HG03469 (cell line): ENCODE measurements around the gene CLTC.

Source experiments
- ATAC-seq: cut with Tn5 transposase; IDR thresholded peaks from one replicate; pipeline ENCODE4 v1.9.1; 2021; ENCODE audit warnings: mild to moderate bottlenecking, moderate library complexity, moderate number of reproducible peaks; ENCODE audit not compliant: unreplicated experiment

Gene CLTC

DNA sequence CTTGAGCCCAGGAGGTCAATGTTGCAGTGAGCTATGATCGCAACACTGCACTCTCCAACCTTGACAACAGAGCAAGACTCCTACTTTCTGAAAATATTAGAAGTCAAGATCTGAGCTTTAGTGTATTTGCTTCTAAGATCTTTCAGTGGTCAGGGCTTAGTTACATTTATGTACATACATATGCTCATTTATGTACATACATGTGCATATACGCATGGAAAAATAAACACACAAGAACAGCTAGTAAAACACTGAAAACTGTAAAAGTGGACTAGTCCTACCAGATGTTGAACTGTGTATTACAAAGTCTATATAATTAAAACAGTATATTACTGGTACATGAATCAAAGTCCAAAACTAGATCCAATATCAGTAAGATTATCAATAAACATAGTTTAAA lies 59.2 kb downstream of the CLTC start:
- no peak for ATAC-seq

DNA sequence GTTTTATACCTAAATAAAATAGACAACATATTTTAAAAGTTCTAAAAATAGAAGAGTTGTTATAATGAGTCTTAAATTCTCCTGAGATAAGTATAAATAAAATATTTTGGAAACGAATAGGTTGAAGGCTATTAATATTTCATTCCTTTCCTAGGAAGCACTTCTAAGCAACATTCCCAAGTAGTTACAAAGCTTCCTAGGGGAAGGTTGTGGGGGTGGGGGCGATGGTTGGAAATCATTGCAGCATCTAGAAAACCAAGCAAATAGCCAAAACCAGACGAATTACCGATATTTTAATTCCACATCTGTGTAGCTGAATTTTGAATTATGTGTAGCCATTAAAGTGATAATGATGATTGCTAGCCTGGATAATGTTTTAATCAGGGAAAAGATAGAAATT lies 60.6 kb downstream of the CLTC start:
- no peak for ATAC-seq

DNA sequence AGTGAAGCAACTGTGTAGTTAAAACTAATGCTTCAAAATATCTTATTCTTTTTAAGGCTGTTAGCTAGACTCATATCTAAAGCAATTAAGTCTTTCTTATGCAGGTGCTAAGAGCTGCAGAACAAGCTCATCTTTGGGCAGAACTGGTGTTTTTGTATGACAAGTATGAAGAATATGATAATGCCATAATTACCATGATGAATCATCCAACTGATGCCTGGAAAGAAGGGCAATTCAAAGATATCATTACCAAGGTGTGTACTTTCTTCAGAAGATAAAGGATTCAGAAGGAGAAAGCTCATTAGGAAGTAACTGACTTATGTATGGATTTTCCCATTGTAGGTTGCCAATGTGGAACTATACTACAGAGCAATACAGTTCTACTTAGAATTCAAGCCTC lies 63.6 kb downstream of the CLTC start:
- ATAC-seq, result no peak

DNA sequence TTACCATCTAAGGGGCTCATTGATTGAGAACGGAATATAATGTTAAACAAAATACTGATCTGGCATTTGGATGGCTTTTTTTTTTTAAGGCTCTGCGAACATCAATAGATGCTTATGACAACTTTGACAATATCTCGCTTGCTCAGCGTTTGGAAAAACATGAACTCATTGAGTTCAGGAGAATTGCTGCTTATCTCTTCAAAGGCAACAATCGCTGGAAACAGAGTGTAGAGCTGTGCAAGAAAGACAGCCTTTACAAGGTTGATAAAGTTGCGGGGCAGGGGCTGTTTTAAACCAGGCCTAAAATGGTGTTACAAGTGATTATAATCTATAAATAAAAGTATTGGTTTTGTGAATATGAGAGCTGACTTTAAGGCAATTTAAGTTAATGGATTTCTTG lies 65.3 kb downstream of the CLTC start:
- ATAC-seq, result no peak

DNA sequence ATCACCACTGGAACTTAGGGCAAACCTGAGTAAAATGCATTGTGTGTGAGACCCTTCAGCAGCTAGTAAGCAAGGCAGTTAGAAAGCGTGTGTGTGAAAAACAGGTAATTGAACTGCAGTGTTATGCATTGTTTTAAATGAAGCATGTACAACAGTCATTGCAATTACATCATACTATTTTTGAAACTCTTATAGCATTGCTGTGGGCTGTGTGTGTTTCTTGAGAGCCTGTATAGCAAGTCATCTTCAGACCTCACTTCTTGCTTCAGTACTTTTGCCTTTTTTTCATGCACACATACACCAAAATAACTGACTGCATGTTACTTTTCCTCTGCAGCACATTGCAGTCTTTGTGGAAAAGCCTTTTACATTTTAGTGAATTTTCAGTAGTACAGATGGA lies 68.3 kb downstream of the CLTC start:
- ATAC-seq, result no peak

DNA sequence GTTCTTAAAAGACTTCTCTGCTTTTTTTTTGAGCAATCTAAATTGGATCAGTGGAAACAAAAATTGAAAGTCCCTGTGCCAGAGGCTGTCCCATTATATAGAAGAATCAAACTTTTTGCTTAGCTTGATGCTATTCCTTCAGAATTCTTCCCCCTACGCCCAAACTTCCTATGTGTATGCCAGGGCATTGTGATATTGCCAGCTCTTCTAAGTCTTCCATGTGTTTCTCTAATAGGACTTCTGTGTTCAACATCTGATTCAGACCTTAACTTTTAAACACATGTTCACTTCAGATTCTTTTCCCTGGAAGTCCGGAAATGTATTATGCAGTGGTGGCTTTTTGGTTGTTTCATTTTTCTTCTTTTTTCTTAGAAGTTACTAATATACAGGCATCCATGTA lies 68.8 kb downstream of the CLTC start:
- no peak for ATAC-seq

DNA sequence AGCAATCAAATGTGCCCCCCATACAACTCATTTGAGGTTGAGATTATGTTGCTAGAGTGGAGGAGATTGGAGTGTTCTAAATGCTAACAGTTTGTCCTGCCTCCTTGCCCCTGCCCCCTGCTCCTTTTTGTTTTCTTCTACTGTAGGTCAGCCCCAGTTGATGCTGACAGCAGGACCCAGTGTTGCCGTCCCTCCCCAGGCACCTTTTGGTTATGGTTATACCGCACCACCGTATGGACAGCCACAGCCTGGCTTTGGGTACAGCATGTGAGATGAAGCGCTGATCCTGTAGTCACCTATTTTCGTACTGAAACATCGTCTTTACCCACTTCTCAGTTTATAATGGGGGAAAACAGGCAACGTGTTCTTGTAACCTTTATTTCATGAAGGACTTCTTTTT lies 73.9 kb downstream of the CLTC start:
- no peak for ATAC-seq

DNA sequence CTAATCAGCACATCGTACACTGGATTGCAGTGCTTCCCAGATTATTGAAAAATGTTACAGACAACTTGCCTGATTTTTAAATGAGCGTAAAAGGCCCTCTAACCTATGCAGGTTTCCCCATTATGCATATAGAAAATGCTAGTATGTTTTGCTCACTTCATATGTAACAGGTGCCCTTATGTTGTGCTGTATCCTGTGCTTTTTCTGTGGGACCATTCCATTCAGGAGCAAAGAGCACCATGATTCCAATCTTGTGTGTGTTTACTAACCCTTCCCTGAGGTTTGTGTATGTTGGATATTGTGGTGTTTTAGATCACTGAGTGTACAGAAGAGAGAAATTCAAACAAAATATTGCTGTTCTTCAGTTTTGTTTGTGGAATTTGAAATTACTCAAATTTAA lies 74.6 kb downstream of the CLTC start:
- ATAC-seq, result no peak

DNA sequence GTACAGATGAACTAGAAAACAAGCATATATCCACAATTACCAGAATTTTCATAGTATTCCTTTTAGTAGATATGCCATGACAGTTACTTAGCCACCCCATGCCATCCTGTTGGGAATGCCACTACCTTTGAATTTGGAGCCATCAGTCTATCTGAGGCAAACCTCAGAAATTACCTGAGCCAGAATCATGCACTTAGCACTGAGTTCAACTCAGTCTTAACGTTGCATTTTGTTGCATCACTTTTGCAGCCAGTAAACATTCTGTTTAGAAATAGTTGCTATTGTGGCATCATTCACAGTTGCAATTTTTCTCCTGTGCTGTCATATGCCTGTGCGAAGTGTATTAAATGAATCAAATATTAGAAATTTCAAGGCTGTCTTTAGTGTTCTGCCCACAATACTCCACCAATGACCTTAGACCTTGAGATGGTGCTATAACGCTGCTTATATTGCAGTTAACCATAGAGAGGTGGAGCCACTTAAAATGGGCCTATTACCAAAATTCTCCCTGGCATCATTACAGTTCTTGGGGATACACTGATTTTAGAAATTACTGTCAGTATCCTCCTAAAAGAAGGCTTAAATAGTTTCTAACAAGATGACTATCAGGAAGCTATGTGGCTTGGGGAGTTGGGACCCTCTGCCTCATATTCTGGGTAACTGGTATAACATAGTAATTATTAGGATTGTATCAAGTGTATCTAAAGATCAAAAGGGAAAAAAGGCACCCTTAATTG lies 76.4 kb downstream of the CLTC start:
- ATAC-seq, result no peak

DNA sequence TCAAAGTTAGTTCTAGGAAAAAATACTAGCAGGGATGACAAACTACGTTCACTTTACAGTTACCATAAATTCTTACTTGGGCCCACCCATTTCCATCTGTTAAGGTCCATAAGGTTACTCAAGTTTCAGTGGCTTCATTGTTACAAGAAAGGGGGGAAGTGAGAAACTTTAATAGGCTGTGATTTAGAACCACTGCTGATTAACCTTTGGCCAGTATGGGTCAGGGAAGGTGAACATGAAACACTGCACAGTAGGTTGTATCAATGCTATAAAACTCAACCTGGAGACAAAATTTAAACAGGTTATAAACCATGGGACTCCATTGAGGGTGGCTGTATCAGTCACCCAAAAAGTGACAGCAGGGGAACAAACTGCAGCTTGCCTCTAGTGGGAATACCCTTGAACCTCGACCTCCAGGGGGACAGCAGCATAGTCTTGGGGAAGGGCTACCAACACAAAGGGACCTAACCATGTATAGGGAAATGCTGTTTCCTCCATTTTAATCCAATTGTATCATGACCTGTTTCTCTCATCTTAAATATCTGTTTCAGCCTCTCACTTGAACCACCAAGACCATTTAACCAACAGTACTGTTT lies 77.1 kb downstream of the CLTC start:
- ATAC-seq, result no peak

DNA sequence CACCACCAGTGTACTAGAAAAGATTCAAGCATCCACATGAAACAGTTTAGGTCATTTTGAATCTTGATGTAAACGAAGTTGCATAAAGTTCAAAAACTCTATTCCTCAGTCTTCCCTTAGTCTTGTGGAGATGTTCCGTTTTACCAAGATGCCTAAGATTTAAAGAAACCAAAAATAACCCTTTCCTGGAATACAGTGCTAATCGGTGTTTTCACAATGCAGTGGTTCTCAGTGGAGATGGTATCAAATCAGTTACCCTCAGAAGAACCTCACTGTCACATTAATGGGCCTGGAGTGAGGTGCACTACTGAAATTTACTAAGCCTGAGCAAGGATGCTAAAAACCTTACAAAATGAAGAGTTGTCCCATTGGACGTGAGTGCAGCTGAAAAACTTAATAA lies 78.4 kb downstream of the CLTC start:
- ATAC-seq, result no peak

DNA sequence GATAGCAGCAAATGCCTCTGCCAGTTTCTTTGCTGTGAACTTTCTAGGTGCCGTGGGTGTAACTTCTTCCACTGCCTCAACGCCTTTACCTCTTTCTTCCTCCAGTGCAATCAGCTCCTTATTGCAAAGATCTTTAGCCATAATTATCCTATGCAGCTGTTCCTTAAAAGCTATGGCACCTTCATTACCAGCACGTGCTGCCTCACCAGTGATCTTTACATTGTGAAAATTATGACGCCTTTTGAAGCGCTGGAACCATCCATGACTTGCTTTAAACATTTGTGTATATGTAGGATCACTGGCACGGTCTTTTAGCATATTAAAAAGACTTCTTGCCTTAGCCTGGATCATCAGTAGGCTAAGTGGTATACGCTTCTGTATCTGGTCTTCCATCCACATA lies 79.5 kb downstream of the CLTC start:
- no peak for ATAC-seq

DNA sequence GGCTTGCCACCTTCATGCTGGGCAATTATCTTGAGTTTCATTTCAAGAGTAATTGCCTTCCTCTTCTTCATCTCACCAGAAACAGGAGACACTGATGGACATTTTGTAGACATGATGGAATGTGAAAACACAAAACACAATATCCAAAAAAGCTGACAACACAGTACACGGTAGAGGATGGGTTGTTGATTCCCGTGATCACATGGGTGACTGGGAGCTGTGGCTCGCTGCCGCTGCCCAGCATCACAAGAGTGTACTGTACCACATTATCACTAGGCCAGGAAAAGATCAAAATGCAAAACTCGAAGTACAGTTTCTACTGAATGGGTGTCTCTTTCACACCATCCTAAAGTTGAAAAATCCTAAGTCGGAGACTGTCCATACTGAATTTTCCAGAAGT lies 80.1 kb downstream of the CLTC start:
- ATAC-seq, result no peak

DNA sequence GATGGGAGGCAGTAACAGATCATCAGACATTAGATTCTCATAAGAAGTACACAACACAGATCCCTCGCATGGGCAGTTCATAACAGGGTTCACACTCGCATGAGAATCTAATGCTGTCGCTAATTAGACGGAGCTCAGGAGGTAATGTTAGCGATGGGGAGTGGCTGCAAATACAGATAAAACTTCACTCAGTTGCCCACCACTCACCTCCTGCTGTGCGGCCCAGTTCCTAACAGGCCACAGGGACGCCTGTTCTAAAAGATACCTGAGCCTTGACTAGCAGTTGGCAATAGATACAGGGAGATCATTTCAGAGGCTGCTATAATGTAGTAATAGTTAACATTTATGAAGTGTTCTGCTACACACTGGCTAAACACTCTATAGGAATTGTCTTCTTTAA lies 82.6 kb downstream of the CLTC start:
- no peak for ATAC-seq

DNA sequence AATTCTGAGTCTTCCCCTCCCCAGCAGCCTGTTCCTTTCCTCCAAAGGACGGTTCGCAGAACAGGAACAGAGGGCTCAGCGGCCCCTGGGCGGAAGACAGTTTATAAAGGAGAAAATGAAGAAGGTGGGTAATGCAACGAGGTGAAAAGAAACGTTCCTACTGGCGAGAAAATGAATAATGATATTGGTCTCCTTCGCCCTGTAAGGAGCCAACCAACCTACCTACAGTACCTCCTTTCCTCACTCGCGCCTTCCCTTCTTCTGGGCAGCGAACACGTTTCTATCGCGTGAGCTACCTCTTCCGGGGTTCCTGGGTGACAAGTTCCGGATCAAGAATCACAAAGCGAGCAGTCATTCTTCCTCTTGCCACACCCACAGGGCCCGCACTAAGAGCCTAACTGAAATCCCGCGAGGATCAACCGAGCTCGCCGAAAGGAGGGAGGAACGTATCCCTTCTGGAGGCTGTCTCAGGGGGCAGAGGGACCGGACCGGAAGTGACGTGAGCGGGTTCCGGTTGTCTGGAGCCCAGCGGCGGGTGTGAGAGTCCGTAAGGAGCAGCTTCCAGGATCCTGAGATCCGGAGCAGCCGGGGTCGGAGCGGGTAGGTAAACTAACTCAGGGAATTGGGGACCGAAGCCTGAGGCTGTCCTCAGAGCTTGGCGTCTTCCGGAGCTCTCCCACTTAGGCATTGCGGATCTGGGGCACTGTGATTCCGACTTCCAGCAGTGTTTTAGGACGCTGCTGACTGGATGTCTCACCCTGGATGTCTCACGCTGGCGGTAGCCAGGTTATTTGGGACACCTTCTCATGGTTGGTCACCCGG lies 87.7 kb downstream of the CLTC start, which contains the start of the genes PTRH2 and VMP1:
PTRH2 (minus strand) TSS at position 282 of the 822 bp plus-strand sequence. CDS start 9,452 bp downstream, outside the sequence.
VMP1 (plus strand) TSS at position 506 of the 822 bp plus-strand sequence. CDS start 23,793 bp downstream, outside the sequence.
- ATAC-seq, result peak; percentile 78

DNA sequence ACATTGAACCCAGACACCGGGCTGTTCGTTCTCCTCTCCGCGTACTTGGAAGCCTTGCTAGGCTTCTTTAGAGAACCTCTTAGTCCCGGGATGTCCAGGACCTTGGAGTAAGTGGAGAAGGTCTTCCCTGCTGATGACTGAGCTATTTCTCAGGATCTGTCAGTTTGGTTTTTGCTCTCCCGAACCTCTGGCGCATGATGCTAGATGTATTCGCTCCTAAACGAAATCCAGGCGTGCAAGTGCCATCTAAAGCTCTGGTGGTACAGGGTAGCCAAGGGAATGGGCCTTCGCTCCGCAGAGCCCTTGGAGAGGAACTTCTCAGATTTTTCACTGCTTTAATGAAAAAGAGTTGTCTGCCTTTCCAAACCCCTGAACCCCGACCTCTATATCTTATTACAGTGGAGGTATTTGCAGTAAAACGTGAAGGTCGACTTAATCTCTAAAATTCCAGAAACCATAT lies 88.3 kb downstream of the CLTC start:
- no peak for ATAC-seq

DNA sequence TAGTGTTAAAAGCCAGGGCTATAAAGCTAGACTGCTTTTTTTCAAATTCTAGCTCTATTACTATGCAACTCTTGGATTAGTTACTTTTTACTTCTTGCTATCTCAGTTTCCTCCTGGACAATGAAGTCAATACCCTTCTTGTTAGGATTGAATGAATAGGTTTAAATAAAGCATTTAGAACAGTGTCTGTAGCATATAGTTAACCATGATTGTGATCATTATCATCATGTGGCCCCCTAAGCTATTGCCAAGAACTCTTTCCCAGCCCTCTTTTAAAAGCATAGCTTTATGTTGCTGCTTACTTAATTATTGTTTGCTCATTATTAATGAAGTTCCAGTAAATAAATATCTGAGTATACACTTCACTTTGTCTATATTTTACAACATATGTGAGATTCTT lies 92.2 kb downstream of the CLTC start:
- no peak for ATAC-seq

DNA sequence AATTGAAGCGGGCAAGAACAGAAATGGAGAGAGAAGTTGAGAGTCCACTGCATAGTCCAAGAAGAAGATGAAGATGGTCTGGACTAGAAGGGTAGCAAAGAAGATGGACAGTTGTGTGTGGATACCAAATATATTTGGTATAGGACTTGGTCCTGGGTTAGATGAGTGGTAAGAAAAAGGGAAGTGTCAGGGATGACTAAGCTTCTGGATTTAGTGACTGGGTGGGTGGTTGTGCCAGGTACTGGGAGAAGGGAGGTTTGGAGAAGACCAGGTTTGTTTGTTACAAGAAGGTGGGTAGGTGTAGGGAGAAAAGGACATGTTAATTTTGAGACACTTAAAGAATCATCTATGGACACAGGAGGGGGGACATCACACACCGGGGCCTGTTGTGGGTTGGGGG lies 93.2 kb downstream of the CLTC start:
- no peak for ATAC-seq

DNA sequence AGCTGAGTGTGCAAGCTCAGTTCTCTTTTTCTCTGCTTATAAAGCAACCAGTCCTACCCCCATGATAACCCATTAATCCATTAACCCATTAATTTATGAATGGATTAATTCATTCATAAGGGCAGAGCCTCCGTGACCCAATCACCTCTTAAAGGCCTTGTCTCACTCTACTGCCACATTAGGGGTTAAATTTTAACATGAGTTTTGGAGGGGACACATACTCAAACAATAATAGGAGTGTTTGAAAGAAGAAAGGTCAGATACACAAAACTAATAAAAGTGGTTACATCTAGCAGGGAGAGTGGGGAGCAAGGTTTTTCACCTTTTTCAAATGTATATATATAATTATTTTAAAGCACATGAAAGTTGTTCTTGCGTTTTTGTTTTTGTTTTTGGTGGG lies 94.6 kb downstream of the CLTC start:
- ATAC-seq, result no peak

DNA sequence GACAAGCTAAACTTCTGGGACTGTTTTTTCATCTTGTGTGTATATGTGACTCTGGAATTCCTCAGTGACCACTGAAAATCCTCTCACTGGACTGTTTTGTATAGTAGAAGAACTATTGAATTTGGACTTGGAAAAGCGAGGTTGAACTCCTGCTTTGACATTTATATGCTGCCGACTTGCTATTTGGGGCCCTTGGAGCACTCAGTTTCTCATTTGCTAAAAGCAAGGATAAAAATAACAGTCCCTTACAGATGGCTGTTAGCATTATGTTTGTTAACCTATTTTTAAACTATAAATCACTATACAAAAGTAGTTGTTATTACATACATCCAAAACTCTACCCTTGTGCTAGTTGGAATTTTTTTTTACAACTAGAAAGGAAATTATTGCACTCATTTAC lies 96.7 kb downstream of the CLTC start:
- no peak for ATAC-seq

DNA sequence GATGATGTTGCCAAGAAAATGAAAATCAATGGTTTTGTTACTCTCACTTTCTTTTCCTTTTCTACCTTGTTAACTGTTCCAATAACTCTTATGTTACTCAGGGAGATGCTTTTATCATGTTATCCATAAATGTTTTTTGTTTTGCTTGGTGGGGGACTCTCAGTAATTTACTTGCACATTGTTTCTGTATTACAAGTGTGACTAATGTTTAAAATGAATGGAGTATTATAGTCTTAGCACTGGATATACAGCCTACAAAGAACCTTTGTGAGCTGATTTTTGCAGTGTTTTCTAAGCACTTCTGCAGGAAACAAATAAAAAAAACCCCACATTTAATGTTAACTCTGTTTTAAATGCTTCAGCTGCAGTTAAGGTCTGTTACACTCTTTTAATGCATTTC lies 99.8 kb downstream of the CLTC start:
- no peak for ATAC-seq

DNA sequence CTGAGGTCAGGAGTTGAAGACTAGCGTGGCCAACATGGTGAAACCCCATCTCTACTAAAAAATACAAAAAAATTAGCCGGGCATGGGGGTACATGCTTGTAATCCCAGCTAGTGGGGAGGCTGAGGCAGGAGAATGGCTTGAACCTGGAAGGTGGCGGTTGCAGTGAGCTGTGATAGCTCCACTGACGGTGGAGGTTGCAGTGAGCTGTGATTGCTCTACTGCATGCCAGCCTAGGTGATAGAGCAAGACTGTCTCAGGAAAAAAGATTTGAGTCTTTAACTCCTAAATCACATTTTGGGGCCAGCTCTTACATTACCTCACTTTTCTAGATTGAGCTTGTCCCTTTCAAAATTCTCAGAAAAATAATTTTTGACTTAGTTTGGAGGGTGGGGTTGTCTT lies 102.9 kb downstream of the CLTC start:
- ATAC-seq, result no peak
